ENCODE results near the gene TCF4. TPM values are rescaled to one million over a fixed set of nuclear protein-coding genes. Genes with fewer than 3 reads are reported as not detected.

Gene TCF4
- total RNA-seq, 1 donor from 2014 or later, result 459 TPM

- DNase-seq (ENCODE audit: low read depth in 2 of 2), result no peak
Measured at GRCh38 chr18:55353806-55354205, 234.2 kb downstream of the TCF4 start.

DNA sequence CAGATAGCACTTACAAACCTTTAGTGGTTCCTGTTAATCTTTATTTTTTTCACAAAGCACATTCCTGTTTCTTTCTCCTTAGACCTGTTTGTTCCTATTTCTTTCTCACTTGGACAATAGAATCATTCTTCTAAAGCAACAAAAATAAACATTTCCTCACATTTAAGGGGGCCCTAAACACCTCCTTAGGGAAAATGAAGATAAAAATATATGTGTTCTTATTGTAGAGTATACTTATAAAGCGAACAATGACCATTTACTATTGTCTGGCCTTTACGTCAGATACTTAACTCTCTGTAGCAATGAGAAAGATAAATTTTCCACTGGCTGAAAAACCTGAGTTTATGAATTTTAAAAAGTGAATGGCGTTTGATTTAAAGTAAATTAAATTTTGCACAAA is 234.6 kb downstream of the TCF4 start:
- no peak for DNase-seq (ENCODE audit: low read depth in 2 of 2)

DNA sequence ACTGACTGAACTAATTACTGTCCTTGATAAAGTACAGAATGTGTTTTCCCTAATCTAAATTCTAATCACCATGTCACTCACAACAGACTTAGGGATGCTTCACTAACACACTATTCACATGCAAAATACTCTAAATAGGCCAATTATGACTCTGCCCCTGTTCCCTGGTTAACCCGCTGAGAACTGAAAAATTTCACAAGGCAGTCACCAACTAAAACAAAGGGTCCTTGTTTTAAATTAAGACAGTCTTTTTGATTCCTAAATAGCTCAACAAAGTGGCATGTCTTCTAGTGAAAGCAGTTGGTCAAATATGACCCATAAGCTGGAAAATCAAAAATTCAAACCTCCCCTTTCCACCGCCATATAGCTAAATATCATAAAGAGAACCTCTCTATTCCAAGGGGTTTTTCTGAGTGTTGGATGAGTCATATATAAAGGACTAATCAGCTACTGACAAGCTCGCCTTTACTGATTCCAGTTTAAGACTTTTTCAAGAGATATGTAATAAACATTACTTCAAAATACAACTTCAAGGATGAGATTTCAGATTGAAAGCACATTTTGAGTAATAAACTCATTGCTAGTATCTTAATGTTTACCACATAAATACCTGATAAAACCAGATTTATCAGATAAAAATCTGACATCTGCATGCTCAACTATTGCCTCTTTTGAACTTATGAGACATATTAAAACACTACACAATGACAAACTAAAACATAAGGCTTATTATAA is 235.8 kb downstream of the TCF4 start:
- no peak for DNase-seq (ENCODE audit: low read depth in 2 of 2)

GRCh38 chr18:55351241-55351691 is 236.7 kb downstream of the TCF4 start:
- DNase-seq (ENCODE audit: low read depth in 2 of 2), result peak in 1 of 2 donors; percentile 51

- no peak for DNase-seq (ENCODE audit: low read depth in 2 of 2)
Measured at GRCh38 chr18:55349685-55350084, 238.3 kb downstream of the TCF4 start.

DNA sequence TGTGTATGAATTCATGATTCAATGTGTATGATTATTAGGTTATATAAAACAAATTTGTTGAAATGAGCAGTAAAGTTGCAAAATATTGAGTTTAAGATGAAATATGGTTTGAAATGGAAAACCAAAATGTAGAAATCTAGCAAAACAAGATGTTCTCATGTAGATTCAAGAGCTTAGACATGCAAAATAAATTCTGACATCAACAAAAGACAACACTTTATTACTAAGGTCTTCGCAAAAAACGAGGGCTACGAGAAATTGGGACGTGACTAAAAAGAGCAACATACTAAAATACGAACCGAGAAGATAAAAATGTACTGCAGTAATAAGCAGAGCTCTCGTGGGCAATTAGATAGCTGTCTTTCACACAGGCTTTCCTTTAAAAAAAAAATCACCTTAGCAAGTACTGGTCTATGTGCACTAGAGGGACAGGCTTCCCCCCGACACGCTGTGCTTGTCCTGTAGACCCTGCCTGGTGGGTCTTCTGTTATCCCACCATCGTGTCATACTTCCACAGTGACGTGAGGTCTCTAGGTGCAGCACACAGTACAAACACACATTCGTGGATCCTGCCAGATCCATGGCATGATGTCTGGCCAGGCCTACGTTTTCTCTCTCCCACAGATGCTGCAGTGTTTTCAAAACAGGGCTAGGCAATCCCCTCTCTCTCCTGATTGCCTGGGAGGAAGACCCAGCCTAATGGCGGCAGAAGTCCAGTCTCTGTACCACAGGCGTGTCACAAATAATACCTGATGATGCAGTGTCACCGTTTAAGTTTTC is 240.8 kb downstream of the TCF4 start:
- DNase-seq (ENCODE audit: low read depth in 2 of 2), result no peak

DNA sequence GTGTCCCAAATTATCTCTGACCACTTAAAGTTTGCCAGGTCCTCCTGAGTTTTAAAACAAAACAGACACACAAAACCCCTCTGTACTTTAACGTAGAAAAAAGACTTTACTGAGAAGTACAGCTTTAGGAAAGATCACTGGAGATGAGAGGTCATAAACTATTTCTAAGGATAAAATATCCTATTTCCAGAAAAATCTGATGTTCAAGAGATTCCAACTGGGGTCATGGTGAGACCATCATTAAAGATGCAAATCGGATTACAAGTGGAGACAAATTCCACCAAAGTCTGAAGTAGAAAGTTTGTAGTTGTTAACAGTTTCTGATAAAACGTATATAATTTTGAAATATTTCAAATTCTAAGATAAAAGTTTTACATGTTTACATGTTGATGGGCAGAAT is 241.6 kb downstream of the TCF4 start:
- DNase-seq (ENCODE audit: low read depth in 2 of 2), result no peak

- DNase-seq (ENCODE audit: low read depth in 2 of 2), result no peak
Measured at GRCh38 chr18:55345103-55345950, 242.7 kb downstream of the TCF4 start.

DNA sequence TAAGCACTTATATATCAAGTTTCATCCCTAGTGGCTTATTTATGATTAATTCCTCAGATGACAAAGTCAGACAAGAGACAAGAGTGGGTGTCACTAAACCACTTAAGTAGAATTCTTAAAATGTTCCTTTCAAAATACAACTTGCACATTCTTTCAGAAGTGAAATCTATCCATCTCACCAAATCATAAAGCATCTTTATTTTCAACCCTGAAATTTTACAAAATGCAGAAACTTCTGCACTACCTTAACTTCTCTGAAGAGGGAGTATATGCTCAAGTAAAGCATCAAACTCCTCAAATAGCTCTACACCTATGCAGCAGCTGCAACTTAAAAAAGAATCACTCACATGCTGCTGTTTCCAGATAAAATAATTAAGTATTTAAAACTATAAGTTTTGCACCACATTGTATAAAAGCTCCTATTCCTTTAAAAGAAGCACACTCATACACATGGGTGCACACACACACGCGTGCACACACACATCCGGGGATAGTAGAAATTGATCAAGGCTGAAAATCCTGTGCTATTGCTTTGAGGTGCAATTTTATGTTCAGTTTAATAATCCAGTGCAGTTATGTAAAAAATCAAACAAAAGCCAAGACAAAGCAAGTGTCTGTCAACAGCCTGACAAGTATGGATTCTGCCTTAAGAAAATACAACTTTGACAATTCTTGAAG is 244.5 kb downstream of the TCF4 start:
- DNase-seq (ENCODE audit: low read depth in 2 of 2), result no peak

DNA sequence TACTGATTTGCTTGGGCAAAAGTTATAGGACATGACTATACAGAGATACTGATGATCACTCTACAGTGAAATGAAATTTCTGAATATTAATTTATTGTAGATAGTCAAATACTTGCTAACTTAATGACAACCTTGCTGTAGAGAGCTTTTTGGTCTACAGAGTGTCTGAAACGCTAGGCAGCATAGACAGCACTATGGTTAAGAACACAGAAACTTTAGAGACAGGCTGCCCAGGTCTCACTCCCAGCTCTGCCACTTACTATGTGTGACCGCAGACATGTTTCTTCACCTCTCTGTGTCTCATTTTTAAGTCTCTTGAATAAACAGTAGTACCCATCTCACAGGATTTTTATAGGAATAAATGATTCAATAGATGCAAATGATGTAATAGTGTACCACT is 247.0 kb downstream of the TCF4 start:
- DNase-seq (ENCODE audit: low read depth in 2 of 2), result no peak

DNA sequence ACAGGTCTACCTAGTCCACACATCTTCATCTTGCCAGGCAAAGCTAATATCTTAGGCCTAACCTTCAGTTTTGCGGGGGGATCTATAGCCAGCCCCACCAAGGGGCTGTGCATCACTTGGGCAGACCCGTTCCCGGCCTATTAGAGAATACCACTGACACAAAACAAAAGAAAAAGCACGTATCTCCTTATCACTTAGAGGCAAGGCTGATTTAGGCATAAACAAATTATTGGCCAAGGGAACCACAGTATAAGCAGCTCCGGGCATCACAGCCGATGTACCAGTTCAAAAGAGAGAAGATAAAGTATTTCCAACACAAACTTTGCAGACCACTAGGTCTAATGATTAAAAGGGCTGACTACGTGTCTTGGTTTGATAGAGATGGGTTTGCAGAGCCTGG is 248.0 kb downstream of the TCF4 start:
- DNase-seq (ENCODE audit: low read depth in 2 of 2), result no peak

- peak; percentile 91 to 97 for DNase-seq (ENCODE audit: low read depth in 2 of 2)
Measured at GRCh38 chr18:55338978-55339650, 248.9 kb downstream of the TCF4 start.

GRCh38 chr18:55337908-55338521 is 250.0 kb downstream of the TCF4 start:
- DNase-seq (ENCODE audit: low read depth in 2 of 2), result peak; percentile 90 to 92

DNA sequence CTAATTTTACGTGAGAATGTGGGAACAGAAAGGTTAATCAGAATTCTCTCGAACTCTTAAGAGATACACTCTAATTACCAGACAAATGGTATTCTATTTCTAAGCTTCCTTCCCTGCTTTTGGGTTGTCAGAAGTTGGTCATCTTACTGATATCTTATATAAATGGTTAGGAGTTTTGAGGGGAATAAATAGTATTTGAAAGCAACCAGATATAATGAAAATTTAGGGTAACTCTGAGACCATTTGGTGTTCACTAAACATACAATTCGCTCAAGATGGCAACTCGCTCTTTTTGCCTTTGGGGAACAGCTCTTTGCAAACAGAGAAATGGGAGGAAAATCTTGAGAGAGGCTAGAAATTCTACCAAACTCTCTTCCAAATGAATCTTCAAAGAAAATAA is 250.9 kb downstream of the TCF4 start:
- DNase-seq (ENCODE audit: low read depth in 2 of 2), result no peak

DNA sequence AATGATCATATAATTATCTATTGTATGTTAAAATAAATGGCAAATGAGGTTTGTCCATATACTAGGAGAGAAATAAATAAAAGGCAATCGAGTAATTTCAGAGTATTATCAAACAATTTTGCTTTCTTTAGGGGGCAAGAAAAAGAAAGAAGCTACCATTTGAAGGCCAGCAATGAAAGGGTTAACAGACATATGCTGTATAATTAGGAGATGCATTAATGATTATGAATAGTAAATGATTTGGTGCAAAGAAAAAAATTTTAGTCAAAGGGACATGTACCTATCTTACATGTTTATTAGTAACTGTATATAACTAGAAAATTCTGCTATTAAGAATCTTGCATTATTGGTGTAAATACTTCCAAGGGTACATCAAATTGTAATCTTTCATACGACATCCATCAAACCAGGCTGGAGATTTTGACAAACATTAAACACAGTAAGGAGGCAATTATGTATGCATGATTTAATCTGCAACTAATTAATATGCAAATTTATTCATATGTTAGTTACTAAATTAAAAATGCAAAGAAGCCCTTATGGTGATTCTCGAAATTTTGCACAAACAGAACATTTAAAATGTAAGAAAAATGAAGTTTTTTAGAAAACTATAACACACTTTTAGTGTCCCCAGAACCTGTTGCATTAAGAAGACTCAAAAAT is 251.4 kb downstream of the TCF4 start:
- DNase-seq (ENCODE audit: low read depth in 2 of 2), result no peak

DNA sequence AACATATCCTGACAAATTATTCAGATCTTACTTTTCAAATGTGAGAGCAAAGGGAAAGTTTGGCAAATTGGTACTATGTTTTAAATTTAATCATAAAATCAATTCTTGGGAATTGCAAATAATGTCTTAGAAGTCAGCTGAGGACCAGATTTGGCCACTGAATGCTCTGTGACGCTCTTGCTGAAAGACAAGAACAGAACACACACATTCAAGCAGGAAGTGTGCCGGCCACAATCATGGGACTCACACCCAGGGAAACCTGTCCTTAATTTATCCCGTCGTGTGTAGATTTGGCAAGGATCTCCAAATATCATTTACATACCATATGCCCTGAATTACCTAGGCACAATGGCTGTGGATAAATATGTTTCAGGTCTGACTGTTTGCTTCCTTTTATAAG is 253.1 kb downstream of the TCF4 start:
- no peak for DNase-seq (ENCODE audit: low read depth in 2 of 2)

DNA sequence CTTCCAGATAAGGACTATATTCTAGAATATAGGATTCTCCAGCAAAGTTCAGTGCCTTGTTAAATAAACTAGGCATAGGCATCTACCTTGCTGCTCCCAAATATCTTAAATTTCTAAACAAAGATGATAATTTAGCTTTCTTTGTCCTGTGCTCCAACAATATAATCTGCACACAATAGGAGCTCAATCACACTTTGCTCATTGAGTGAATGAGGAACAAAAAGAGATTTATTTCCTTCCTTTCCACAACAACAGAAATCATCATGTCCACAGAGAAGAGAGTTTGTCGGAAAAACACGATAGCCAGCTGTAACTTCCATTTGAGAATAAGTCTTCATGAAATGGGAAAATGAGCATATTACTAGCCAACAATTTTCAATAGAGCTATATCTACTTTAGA is 256.7 kb downstream of the TCF4 start:
- peak in 1 of 2 donors; percentile 45 for DNase-seq (ENCODE audit: low read depth in 2 of 2)

DNA sequence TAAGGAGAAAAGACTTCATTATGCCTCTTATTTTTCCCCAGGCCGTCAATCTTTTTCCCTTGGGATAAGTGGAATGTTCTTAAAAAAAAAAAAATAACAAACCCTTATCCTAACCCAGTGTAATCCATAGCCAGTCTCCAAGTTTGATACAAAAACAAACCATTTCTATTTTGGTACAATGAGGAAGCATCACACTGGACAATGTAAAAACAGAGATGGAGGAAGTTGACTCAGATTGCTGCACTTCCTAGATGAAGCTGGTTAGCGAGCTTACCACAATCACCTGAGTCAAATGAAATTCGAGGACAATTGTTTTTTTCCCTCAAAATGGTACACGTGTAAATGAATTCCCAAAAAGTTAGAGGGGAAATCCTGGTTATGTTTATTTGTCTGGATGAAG is 259.7 kb downstream of the TCF4 start:
- DNase-seq (ENCODE audit: low read depth in 2 of 2), result peak; percentile 96 to 97

- no peak for DNase-seq (ENCODE audit: low read depth in 2 of 2)
Measured at GRCh38 chr18:55327454-55327853, 260.5 kb downstream of the TCF4 start.

GRCh38 chr18:55326134-55326533 is 261.9 kb downstream of the TCF4 start:
- no peak for DNase-seq (ENCODE audit: low read depth in 2 of 2)

Measured in dermis microvascular lymphatic vessel endothelial cell (primary cell).